Right lung (tissue), 5 donors: ENCODE measurements around the gene BARHL2. TPM values are rescaled to one million over a fixed set of nuclear protein-coding genes. Genes with fewer than 3 reads are reported as not detected.

Source experiments
- DNase-seq, 2 donors: peaks; one replicate each; pipeline ENCODE4 v3.0.0-alpha.2; 2013
- polyA plus RNA-seq, 5 donors: library from polyadenylated mRNA; unstranded; fragments of 120-200 nt; gene quantifications; one replicate each; pipeline versions ENCODE4 v1.2.1 to v1.2.3, GENCODE V29; 2013; ENCODE audit warnings: inconsistent platforms in 1 of 5, low replicate concordance in 1 of 5; ENCODE audit not compliant: insufficient read length in 5 of 5, insufficient read depth in 1 of 5

Gene BARHL2
- polyA plus RNA-seq, 5 donors: not detected

DNA sequence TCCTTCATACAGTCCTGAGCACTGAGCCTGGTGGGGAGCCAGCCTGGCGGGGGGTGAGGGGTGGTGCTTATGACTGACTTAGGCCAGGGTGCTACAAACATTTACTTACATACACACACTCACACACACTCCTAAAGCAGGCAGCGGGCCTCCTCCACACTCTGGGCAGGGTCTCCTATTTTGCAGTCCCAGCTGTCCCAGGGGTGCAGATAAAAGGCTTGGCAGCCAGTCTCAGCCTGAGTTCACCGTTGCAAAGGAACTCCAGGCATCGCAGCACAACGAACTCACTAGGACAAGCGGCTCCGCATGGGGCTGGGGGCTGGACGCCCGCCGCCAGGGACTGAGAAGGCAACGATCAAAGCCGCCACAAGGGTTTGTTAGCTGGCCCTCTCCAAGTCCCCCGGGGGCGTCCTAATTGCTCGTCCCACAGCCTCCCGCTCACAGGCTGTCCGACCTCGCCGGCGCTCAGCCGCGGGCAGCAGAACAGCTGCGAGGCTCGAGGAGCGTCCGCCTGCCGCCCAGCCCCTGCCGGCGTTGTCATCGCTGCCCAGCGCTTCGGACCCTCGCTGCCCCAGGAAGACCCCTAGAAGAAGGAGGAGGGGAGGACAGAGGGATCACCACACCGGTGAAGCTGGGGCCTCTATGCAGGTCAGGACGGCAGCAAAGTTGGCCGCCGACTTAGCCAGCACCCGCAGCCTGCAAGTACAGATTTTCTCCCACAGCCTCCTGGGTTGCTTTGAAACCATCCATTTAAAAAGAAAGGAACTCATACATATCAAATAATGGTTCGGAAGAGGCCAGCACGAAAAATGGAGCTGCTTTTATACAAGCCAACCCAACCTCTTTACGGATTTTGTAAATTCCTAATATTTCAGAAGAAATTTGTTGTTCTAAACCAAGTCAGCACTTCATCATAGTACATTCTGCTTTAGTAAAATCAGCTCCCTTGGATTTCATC lies 6.2 kb downstream of the BARHL2 start:
- DNase-seq: no peak

GRCh38 chr1:90709535-90709934 lies 7.6 kb downstream of the BARHL2 start:
- DNase-seq: no peak

DNA sequence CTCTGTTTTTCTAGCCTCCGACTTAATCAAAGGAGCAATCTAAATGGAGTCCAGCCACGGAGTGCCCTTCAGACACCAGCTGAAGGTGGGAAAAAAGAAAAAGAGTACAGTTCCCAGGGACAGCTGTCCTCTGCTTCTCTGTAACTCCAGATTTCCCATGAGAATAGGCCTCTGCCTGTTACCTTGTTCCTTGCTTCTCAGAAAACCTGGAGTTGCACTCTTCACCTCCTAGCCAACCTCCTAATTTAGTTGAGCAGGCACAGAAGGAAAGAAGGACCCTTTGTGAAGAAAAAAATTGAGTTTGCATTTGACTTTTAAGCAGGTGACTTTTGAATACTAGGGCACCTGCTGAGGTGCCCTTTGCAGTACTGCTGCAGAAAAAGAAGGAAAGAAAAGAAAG lies 8.3 kb downstream of the BARHL2 start:
- no peak for DNase-seq

- no peak for DNase-seq
Observed at GRCh38 chr1:90708236-90708786, 8.8 kb downstream of the BARHL2 start.

DNA sequence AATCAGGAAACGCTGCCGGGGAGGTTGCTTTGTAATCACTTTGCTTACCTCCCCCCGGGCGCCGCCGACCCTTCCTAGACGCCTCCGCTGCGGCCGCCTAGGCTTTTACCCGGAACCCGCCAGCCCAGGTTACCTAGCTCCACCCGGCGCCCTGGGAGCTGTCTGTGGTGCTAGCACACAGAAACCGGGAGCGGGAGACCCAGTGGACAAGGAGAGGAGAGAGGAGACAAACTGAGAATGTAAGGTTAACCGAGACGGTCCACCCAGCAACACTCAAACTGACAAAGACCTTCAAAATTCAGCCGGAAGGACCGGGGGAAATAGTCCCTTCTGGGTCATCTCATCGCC lies 9.8 kb downstream of the BARHL2 start:
- no peak for DNase-seq

GRCh38 chr1:90706437-90707362 lies 10.4 kb downstream of the BARHL2 start:
- DNase-seq: no peak

DNA sequence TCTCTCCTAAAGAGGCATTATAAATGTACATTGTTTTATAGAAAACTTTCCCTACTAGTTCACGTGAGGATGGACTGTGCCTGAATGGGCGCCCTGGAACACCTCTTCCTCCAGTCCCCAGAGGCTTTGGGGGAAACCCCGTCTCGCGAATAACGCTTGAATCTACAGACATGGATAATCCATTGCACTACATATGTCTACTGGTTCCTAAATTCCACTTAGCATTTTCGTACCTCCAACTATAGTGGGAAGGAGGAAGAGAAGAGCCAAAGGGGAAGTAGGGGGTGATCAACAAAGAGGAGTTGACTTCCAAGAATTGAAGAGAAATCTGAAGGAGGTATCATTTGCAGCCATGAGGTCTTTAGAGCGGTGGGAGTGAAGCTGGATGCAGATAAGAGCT lies 11.1 kb downstream of the BARHL2 start:
- DNase-seq: no peak

DNA sequence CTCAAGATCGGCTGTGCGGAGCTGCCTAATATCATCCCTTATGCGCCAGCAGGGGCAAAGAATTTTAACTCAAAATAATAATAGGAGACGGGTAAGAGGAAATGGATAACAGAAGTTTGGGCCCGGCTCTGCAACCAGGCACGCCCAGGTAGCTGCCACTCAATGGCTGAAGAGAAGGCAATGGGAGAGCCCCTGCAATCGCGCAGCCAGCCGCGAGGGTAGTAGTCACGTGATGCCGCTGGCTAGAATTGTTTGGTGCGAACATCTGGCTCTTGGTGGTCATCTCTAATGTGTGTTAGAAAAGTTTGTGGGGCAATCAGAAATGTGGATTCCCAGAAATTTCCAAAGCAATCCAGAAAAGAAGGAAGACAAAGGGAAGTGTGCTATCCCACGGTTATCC lies 12.3 kb downstream of the BARHL2 start:
- no peak for DNase-seq

DNA sequence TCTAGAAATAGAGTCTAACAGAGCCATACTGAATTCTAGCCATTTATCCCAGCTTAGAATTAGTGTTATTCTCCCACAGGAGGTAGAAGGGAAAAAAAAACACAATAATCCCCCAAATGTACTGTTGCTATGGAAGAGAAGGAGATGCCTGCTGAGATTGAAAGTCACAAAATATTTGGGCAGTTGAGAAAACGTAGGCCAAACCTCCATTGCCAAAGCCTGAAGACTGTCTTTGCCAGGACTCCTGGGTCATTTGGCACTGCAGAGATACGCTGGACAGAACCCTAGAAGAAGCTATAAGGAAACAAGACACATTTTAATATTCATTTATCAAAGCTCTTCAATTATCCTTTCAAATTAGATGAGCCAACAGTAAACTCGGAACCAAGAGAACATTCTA lies 22.3 kb downstream of the BARHL2 start:
- no peak for DNase-seq

DNA sequence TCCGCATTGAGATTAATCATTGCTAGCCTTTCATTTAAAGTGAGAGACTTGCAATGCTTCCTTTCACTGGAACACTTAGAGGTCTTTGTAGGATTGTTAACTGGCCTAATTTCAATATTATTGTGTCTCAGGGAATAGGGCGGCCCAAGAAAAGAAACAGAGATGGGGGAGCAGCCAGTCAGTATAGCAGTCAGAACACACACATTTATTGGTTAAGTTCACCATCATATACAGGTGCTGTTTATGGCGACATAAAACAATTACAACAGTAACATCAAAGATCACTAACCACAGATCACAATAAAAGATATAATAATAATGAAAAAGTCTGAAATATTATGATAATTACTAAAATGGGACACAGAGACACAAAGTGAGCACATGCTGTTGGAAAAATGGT lies 29.4 kb downstream of the BARHL2 start:
- no peak for DNase-seq

DNA sequence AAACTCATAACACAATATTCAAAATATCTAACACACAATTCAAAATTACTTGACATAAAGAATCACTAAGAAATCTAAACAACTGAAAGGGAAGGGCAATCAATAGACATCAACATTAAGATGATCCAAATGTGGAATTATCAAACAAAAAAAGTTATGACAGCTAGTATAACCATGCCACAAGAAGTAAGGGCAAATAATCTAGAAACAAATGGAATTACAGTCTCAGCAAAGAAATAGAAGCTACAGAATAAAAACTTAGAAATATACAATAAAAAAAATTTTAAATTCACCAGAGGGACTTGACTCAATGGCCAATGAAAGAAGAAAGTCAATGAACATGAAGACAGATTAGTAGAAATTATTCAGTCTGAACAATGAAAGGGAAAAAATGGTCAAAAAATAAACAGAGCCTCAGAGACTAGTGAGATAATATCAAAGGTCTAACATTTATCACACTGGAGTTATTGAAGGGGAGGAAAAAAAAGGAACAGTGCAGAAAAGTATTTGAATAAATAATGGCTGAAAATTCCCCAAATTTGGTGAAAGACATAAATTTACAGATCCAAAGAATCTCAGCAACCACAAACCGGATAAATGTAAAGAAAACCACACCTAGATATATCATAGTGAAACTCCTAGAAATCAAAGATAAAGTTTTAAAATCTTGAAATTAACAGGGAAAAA lies 41.8 kb downstream of the BARHL2 start:
- DNase-seq: no peak

GRCh38 chr1:90671741-90672140 lies 45.4 kb downstream of the BARHL2 start:
- DNase-seq: no peak

- DNase-seq: no peak
Observed at GRCh38 chr1:90671251-90671650, 45.9 kb downstream of the BARHL2 start.
